ENCODE data around the gene ZNF280B. TPM values are rescaled to one million over a fixed set of nuclear protein-coding genes. Genes with fewer than 3 reads are reported as not detected.
"Not testable (repeated sequence)": the region's sequence is repeated elsewhere in the genome, so short reads cannot be mapped to it uniquely, and the experiment has no call there.

ZNF280B gene
- polyA plus RNA-seq, 1 donor (not counting 4 experiments of a cell fraction or from before 2014, with no cell fraction given) = 0.04 TPM

DNA sequence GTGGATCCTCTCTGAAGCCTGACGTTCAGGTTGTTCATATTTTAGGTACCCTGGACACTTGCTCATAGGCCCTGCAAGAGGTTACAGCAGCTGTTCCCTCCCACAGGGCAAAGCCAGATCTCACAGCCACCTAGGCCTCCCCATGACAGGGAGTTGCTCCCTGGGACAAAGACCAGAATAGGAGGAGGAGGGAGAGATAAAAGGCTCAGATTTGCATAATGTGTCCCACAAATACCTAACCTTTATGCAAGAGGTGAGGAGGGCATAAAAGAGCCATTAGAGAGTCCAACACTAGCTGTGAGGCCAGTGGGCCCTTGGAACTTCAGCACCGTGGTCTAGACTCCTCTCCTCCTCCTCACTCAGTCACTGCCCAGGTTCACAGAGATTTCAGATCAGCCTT lies 33.8 kb downstream of the ZNF280B start:
- dilution Hi-C loops (cut with MboI; ENCODE audit: extremely low pct_ligation_motif_present, low sequenced_read_pairs) = no loop called here
- no peak for FAIRE-seq
- H3K9me3 ChIP-seq (ENCODE audit: control insufficient read depth, low read depth, low read length) = no peaks in the 10 kb centered on the region

DNA sequence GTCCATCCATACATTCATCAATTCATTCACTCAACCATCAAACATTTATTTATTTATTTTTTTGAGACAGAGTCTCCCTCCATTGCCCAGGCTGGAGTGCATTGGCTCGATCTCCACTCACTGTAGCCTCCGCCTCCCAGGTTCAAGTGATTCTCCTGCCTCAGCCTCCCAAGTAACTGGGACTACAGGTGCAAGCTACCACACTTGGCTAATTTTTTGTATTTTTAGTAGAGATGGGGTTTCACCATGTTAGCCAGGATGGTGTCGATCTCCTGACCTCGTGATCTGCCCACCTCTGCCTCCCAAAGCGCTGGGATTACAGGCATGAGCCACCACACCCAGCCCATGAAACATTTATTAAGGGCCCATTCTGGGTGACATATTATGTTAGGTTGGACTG lies 37.4 kb downstream of the ZNF280B start:
- H3K4me1 ChIP-seq (ENCODE audit: control insufficient read depth, extremely low read depth, insufficient read depth, low read length); H3K27me3 ChIP-seq (ENCODE audit: control insufficient read depth, extremely low read depth, insufficient read depth, low read length); H3K9me3 ChIP-seq (ENCODE audit: control insufficient read depth, low read depth, low read length); H2AFZ ChIP-seq (ENCODE audit: control insufficient read depth, low read length); H3K4me3 ChIP-seq (ENCODE audit: control insufficient read depth in 2 of 3, extremely low read depth in 1 of 3, insufficient read depth in 2 of 3, low read depth in 1 of 3, low read length in 3 of 3); FAIRE-seq; H3K4me2 ChIP-seq (ENCODE audit: control insufficient read depth, extremely low read depth, insufficient read depth, low read depth, low read length); H3K27ac ChIP-seq (ENCODE audit: control insufficient read depth, insufficient read depth, low read length); DNase-seq (ENCODE audit: low read depth, low spot score); H3K79me2 ChIP-seq (ENCODE audit: control insufficient read depth, insufficient read depth, low read length); H3K36me3 ChIP-seq (ENCODE audit: control insufficient read depth in 2 of 2, extremely low read depth in 1 of 2, insufficient read depth in 2 of 2, low read length in 2 of 2); dilution Hi-C loops (cut with MboI; ENCODE audit: extremely low pct_ligation_motif_present, low sequenced_read_pairs); H4K20me1 ChIP-seq (ENCODE audit: control insufficient read depth, extremely low read depth, insufficient read depth, low read length); H3K9me1 ChIP-seq (ENCODE audit: control insufficient read depth, extremely low read depth, insufficient read depth, low read length); H3K9ac ChIP-seq (ENCODE audit: control insufficient read depth, extremely low read depth, insufficient read depth, low read length): not testable (repeated sequence)

More for the DNA sequence above, 33.8 kb downstream of the ZNF280B start:
- no peak overlapping the region for H3K4me3 ChIP-seq (ENCODE audit: control insufficient read depth in 2 of 3, extremely low read depth in 1 of 3, insufficient read depth in 2 of 3, low read depth in 1 of 3, low read length in 3 of 3)
- no peaks in the 10 kb centered on the region for H3K27me3 ChIP-seq (ENCODE audit: control insufficient read depth, extremely low read depth, insufficient read depth, low read length)
- no peak overlapping the region for H3K9ac ChIP-seq (ENCODE audit: control insufficient read depth, extremely low read depth, insufficient read depth, low read length)
- no peaks in the 10 kb centered on the region for H3K36me3 ChIP-seq (ENCODE audit: control insufficient read depth in 2 of 2, extremely low read depth in 1 of 2, insufficient read depth in 2 of 2, low read length in 2 of 2)
- H3K79me2 ChIP-seq (ENCODE audit: control insufficient read depth, insufficient read depth, low read length) = no peaks in the 10 kb centered on the region
- no peak for DNase-seq (ENCODE audit: low read depth, low spot score)
- no peaks in the 10 kb centered on the region for H4K20me1 ChIP-seq (ENCODE audit: control insufficient read depth, extremely low read depth, insufficient read depth, low read length)
- no peaks in the 10 kb centered on the region for H3K4me1 ChIP-seq (ENCODE audit: control insufficient read depth, extremely low read depth, insufficient read depth, low read length)
- TF ChIP-seq, protein P1, sequence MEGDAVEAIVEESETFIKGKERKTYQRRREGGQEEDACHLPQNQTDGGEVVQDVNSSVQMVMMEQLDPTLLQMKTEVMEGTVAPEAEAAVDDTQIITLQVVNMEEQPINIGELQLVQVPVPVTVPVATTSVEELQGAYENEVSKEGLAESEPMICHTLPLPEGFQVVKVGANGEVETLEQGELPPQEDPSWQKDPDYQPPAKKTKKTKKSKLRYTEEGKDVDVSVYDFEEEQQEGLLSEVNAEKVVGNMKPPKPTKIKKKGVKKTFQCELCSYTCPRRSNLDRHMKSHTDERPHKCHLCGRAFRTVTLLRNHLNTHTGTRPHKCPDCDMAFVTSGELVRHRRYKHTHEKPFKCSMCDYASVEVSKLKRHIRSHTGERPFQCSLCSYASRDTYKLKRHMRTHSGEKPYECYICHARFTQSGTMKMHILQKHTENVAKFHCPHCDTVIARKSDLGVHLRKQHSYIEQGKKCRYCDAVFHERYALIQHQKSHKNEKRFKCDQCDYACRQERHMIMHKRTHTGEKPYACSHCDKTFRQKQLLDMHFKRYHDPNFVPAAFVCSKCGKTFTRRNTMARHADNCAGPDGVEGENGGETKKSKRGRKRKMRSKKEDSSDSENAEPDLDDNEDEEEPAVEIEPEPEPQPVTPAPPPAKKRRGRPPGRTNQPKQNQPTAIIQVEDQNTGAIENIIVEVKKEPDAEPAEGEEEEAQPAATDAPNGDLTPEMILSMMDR (optimal IDR thresholded peaks at IDR 0.05 in 1 of 3, IDR thresholded peaks at IDR 0.05 in 1 of 3, conservative IDR thresholded peaks at IDR 0.05 in 1 of 3; ENCODE audit: extremely low read depth in 1 of 3, insufficient read depth in 2 of 3, low read length in 3 of 3) = no peak
- no peak for TF ChIP-seq EZH2 (IDR thresholded peaks at IDR 0.05; ENCODE audit: low read length)
- no peak overlapping the region for H3K27ac ChIP-seq (ENCODE audit: control insufficient read depth, insufficient read depth, low read length)
- H3K9me1 ChIP-seq (ENCODE audit: control insufficient read depth, extremely low read depth, insufficient read depth, low read length) = no peaks in the 10 kb centered on the region
- no peak overlapping the region for H2AFZ ChIP-seq (ENCODE audit: control insufficient read depth, low read length)
- no peak overlapping the region for H3K4me2 ChIP-seq (ENCODE audit: control insufficient read depth, extremely low read depth, insufficient read depth, low read depth, low read length)

DNA sequence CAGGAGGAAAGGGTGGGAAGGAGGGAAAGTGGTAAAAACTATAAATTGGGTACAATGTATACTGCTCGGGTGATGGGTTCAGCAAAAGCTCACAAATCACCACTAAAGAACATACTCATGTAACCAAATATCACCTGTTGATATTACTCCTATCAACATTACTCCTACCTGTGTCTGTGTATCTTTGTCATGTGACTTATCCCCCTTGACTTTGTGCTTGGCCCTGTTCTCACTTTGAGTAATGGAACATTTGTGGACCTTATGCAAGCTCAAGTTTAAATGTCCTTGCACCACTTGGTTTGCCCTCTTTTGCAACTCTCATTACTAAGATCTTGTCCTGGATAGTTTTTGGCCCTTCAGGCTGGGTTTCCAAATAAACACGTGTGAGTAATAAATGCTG lies 39.0 kb downstream of the ZNF280B start:
- Histone ChIP-seq H3K79me2 (ENCODE audit: control insufficient read depth, insufficient read depth, low read length) (no peaks in the 10 kb centered on the region), H3K27me3 (ENCODE audit: control insufficient read depth, extremely low read depth, insufficient read depth, low read length) (no peaks in the 10 kb centered on the region), H4K20me1 (ENCODE audit: control insufficient read depth, extremely low read depth, insufficient read depth, low read length) (no peaks in the 10 kb centered on the region), H3K4me3 (ENCODE audit: control insufficient read depth in 2 of 3, extremely low read depth in 1 of 3, insufficient read depth in 2 of 3, low read depth in 1 of 3, low read length in 3 of 3) (no peak overlapping the region), H3K27ac (ENCODE audit: control insufficient read depth, insufficient read depth, low read length) (no peak overlapping the region), H3K9ac (ENCODE audit: control insufficient read depth, extremely low read depth, insufficient read depth, low read length) (no peak overlapping the region), H3K4me1 (ENCODE audit: control insufficient read depth, extremely low read depth, insufficient read depth, low read length) (no peaks in the 10 kb centered on the region), H3K4me2 (ENCODE audit: control insufficient read depth, extremely low read depth, insufficient read depth, low read depth, low read length) (no peak overlapping the region), H3K9me3 (ENCODE audit: control insufficient read depth, low read depth, low read length) (no peaks in the 10 kb centered on the region), H3K36me3 (ENCODE audit: control insufficient read depth in 2 of 2, extremely low read depth in 1 of 2, insufficient read depth in 2 of 2, low read length in 2 of 2) (no peaks in the 10 kb centered on the region), H2AFZ (ENCODE audit: control insufficient read depth, low read length) (no peak overlapping the region), H3K9me1 (ENCODE audit: control insufficient read depth, extremely low read depth, insufficient read depth, low read length) (no peaks in the 10 kb centered on the region)
- DNase-seq (ENCODE audit: low read depth, low spot score) (no peak), FAIRE-seq (no peak)
- dilution Hi-C loops (cut with MboI; ENCODE audit: extremely low pct_ligation_motif_present, low sequenced_read_pairs) = no loop called here
- TF ChIP-seq, protein P1 (optimal IDR thresholded peaks at IDR 0.05 in 1 of 3, IDR thresholded peaks at IDR 0.05 in 1 of 3, conservative IDR thresholded peaks at IDR 0.05 in 1 of 3; ENCODE audit: extremely low read depth in 1 of 3, insufficient read depth in 2 of 3, low read length in 3 of 3) = no peak
- TF ChIP-seq EZH2 (IDR thresholded peaks at IDR 0.05; ENCODE audit: low read length) = no peak

DNA sequence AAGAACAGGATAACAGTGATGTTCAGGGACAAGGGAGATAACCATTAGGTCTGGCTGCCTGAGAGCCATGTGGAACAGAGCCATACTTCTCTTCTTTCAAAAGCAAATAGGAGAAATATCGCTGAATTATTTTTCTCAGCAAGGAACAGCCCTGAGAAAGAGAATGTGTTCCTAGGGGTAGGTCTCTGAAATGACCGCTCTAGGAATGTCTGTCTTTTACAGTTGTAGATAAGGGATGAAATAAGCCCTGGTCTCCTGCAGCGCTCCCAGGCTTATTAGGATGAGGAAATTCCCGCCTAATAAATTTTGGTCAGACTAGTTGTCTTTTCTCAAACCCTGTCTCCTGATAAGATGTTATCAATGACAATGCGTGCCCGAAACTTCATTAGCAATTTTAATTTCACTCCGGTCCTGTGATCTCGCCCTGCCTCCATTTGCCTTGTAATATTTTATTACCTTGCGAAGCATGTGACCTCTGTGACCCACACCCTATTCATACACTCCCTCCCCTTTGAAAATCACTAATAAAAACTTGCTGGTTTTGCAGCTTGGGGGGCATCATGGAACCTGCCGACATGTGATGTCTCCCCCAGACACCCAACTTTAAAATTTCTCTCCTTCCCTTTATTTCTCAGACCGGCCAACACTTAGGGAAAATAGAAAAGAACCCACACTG lies 39.6 kb downstream of the ZNF280B start:
- not testable (repeated sequence) for FAIRE-seq; H3K9ac ChIP-seq (ENCODE audit: control insufficient read depth, extremely low read depth, insufficient read depth, low read length)

More for the DNA sequence above, 39.6 kb downstream of the ZNF280B start:
- H3K4me1 ChIP-seq (ENCODE audit: control insufficient read depth, extremely low read depth, insufficient read depth, low read length); H3K27me3 ChIP-seq (ENCODE audit: control insufficient read depth, extremely low read depth, insufficient read depth, low read length); H3K9me1 ChIP-seq (ENCODE audit: control insufficient read depth, extremely low read depth, insufficient read depth, low read length); H2AFZ ChIP-seq (ENCODE audit: control insufficient read depth, low read length); H4K20me1 ChIP-seq (ENCODE audit: control insufficient read depth, extremely low read depth, insufficient read depth, low read length); H3K4me2 ChIP-seq (ENCODE audit: control insufficient read depth, extremely low read depth, insufficient read depth, low read depth, low read length); DNase-seq (ENCODE audit: low read depth, low spot score); H3K27ac ChIP-seq (ENCODE audit: control insufficient read depth, insufficient read depth, low read length); H3K9me3 ChIP-seq (ENCODE audit: control insufficient read depth, low read depth, low read length); H3K36me3 ChIP-seq (ENCODE audit: control insufficient read depth in 2 of 2, extremely low read depth in 1 of 2, insufficient read depth in 2 of 2, low read length in 2 of 2); dilution Hi-C loops (cut with MboI; ENCODE audit: extremely low pct_ligation_motif_present, low sequenced_read_pairs); H3K79me2 ChIP-seq (ENCODE audit: control insufficient read depth, insufficient read depth, low read length); H3K4me3 ChIP-seq (ENCODE audit: control insufficient read depth in 2 of 3, extremely low read depth in 1 of 3, insufficient read depth in 2 of 3, low read depth in 1 of 3, low read length in 3 of 3): not testable (repeated sequence)

All from keratinocyte (primary cell).